Activated T-cell treated with anti-CD3 and anti-CD28 coated beads, Interleukin-2, amount 50 U/mL, for 4 hours (primary cell): ENCODE results near the gene BSPRY. TPM values are rescaled to one million over a fixed set of nuclear protein-coding genes. Genes with fewer than 3 reads are reported as not detected.

Experiments used
- ATAC-seq, 2 donors: fragments of 200-7000 bp; cut with Tn5 transposase; one replicate each; pipeline ENCODE4 v1.10.0; 2021
- DNase-seq: peaks from one replicate; pipeline ENCODE4 v3.0.0-alpha.2; 2020
- H3K27me3 Mint-ChIP-seq: one replicate; pipeline ENCODE4 v1.8.0; 2021; ENCODE audit warnings: low read depth, mixed read lengths
- H3K36me3 Mint-ChIP-seq: one replicate; pipeline ENCODE4 v1.8.0; 2022; ENCODE audit warnings: mixed read lengths; ENCODE audit not compliant: insufficient read depth
- H3K4me1 Mint-ChIP-seq: one replicate; pipeline ENCODE4 v1.8.0; 2021; ENCODE audit warnings: low read depth, mixed read lengths
- H3K4me3 Mint-ChIP-seq: one replicate; pipeline ENCODE4 v1.8.0; 2021; ENCODE audit warnings: mild to moderate bottlenecking, moderate library complexity, mixed read lengths
- H3K9me3 Mint-ChIP-seq: one replicate; pipeline ENCODE4 v1.8.0; 2021; ENCODE audit warnings: mixed read lengths
- total RNA-seq, 3 donors: library from RNA; stranded (reverse); gene quantifications; one replicate each; pipeline ENCODE4 v1.2.1, GENCODE V29; 2021

Gene BSPRY
- total RNA-seq, 3 donors from 2014 or later = 0.60 to 1.8 (median 0.87) TPM

GRCh38 chr9:113320051-113320450 lies 29.3 kb upstream of the BSPRY start:
- DNase-seq (no peak), ATAC-seq (no peak)
- Mint-ChIP-seq H3K4me1 (no peaks in the 10 kb centered on the region), H3K27me3 (peaks cover 7% of the 10 kb centered on the region), H3K4me3 (no peak overlapping the region), H3K36me3 (no peaks in the 10 kb centered on the region), H3K9me3 (no peaks in the 10 kb centered on the region)

DNA sequence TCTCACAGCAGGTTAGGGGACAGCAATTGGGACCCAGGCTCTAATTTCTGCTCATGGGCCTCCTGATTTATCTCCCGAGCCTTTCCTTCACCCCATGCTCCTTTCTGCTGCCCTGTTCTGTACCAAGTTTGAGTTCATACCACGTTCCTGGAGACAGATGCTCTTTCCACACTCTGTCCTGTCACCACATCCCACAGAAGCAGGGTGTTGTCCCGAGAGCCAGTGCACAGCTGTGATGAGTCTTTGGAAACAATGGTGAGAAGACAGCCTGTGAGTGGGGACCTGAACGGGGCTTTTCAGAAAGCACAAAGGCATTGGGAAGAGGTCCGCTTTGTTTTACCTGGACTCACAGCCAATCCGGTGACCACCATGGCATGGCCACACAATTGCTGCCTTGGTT lies 26.7 kb upstream of the BSPRY start:
- H3K9me3 Mint-ChIP-seq = no peaks in the 10 kb centered on the region
- no peaks in the 10 kb centered on the region for H3K36me3 Mint-ChIP-seq
- no peak for ATAC-seq

GRCh38 chr9:113326230-113326629 lies 23.1 kb upstream of the BSPRY start:
- ATAC-seq (no peak), DNase-seq (no peak)
- no peaks in the 10 kb centered on the region for H3K9me3 Mint-ChIP-seq
- H3K4me1 Mint-ChIP-seq = no peaks in the 10 kb centered on the region
- no peaks in the 10 kb centered on the region for H3K27me3 Mint-ChIP-seq
- no peak overlapping the region for H3K4me3 Mint-ChIP-seq
- no peaks in the 10 kb centered on the region for H3K36me3 Mint-ChIP-seq

More for the DNA sequence above, 26.7 kb upstream of the BSPRY start:
- H3K4me1 Mint-ChIP-seq = no peaks in the 10 kb centered on the region
- H3K4me3 Mint-ChIP-seq = no peak overlapping the region
- H3K27me3 Mint-ChIP-seq = no peaks in the 10 kb centered on the region
- no peak for DNase-seq

DNA sequence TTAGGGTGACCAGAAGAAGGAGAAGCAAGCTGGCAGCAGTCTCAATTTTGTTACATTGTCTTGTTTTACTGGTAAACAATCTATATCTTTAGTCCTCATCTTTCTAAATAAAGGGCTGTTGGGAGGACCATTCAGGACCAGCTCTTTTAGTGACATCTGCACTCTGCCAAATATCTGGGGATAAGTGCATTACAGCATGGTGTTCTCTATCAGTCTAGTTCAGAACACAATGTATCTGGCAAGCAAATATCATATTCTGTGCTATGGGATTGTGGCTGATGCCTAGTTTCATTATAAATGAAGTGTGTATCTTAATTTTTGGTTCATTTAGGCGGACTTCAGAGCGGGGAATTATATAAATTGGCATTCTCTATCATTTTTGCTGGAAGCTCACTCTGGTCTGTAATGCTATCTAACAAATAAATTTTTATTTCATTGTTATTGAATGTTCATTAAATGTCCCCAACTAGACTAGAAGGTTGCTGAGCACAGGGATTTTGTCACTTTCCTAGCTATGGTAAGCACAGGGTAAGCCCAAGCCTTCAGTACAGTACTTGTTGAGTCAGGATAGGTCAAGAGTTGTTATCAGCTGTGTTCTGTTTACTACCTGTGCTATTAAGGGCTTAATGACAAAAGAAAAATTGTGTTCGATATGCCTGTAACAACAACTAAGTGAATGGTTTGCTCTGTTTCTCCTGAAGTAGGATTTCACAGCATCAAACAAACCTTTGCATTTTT lies 21.1 kb upstream of the BSPRY start:
- no peaks in the 10 kb centered on the region for H3K27me3 Mint-ChIP-seq
- no peaks in the 10 kb centered on the region for H3K4me1 Mint-ChIP-seq
- H3K4me3 Mint-ChIP-seq = no peak overlapping the region
- DNase-seq (no peak), ATAC-seq (no peak)
- H3K9me3 Mint-ChIP-seq = no peaks in the 10 kb centered on the region
- no peaks in the 10 kb centered on the region for H3K36me3 Mint-ChIP-seq

DNA sequence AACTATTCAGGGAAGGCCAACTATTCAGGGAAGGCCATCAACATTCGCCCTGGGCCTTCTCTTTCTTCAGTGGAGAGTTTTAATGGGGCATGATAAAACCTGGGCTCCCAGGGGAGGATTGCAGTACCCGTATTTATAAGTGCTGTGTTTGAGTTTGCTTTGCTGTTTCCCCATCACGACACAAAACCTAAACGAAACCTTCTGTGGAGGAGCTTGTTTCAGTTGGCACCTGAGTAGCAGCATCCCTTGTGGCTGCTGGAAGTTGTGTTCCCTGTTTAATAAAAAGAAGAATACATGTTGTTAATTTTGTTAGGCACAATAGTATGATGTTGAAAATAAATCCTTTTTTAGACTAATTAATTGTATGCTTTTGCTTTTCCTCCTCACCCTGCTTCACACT lies 17.6 kb upstream of the BSPRY start:
- H3K36me3 Mint-ChIP-seq = no peaks in the 10 kb centered on the region

DNA sequence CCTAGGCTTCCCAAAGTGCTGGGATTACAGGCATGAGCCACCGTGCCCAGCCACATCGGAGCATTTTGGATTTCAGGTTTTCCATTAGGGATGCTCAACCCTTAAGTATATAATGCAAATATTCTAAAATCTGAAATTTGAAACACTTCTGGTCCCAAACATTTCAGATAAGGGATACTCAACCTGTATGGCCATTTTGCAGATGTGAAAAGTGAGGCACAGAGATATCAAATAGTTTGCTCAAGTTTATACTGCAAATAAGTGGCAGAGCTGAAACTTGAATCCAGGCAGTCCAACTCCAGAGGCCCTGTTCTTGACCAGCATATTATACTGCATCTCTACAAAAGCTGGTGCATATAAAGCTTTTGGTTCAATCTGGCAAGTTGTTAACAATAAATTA lies 11.6 kb upstream of the BSPRY start:
- Mint-ChIP-seq H3K27me3 (no peaks in the 10 kb centered on the region), H3K4me1 (peaks cover 20% of the 10 kb centered on the region), H3K36me3 (no peaks in the 10 kb centered on the region), H3K4me3 (no peak overlapping the region), H3K9me3 (no peaks in the 10 kb centered on the region)
- no peak for DNase-seq
- ATAC-seq = no peak

More for the DNA sequence above, 17.6 kb upstream of the BSPRY start:
- no peak overlapping the region for H3K4me3 Mint-ChIP-seq
- no peaks in the 10 kb centered on the region for H3K27me3 Mint-ChIP-seq
- no peaks in the 10 kb centered on the region for H3K9me3 Mint-ChIP-seq
- ATAC-seq (no peak), DNase-seq (no peak)
- no peaks in the 10 kb centered on the region for H3K4me1 Mint-ChIP-seq

GRCh38 chr9:113340011-113340699 lies 9.2 kb upstream of the BSPRY start, which contains the start of gene WDR31:
TSS of gene WDR31 (minus strand) at chr9:113340275. CDS start at chr9:113332022, 8,253 bp downstream.
- Mint-ChIP-seq H3K36me3 (no peaks in the 10 kb centered on the region), H3K27me3 (no peaks in the 10 kb centered on the region), H3K4me3 (peak within 1 kb of the TSS; percentile 80), H3K4me1 (peaks cover 20% of the 10 kb centered on the region), H3K9me3 (no peaks in the 10 kb centered on the region)
- ATAC-seq = peak; percentile 99
- DNase-seq = peak; percentile 78

DNA sequence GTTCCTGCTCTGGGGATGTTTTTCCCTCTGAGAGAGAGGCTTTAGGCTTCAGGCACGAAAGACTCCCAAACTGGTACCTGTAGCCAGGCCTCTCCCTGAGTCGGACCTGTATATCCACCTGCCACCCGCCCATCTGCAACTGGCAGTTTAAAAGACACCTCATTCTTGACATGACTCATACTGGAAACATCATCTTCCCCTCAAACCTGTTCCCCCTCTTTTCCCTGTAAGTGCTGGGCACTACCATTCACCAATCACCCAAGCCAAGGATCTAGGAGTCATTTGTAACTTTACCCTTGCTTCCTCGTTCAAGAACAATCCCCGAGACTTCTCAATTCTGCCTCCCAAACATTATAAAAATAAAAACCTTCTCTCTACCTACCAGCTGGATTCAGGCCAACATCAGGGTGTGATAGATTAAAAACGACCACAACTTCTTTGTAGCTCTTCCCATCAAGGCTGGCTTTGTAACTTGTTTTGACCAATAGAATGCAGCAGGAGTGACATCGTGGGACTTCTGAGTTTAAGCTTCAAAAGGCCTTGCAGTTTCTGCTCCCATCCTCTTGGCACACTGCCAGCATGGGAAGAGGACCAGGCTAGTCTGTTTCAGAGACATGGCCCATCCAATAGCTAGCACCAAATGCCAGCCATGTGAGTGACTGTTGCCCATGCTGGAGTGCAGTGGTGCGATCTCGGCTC lies 7.5 kb upstream of the BSPRY start:
- H3K9me3 Mint-ChIP-seq = no peaks in the 10 kb centered on the region
- DNase-seq (no peak), ATAC-seq (no peak)
- H3K27me3 Mint-ChIP-seq = no peaks in the 10 kb centered on the region
- H3K36me3 Mint-ChIP-seq = no peaks in the 10 kb centered on the region
- peak overlapping the region; percentile 32 for H3K4me3 Mint-ChIP-seq
- peaks cover 22% of the 10 kb centered on the region for H3K4me1 Mint-ChIP-seq

GRCh38 chr9:113343732-113344231 lies 5.6 kb upstream of the BSPRY start:
- DNase-seq = no peak
- no peak for ATAC-seq
- Mint-ChIP-seq H3K36me3 (no peaks in the 10 kb centered on the region), H3K4me3 (no peak overlapping the region), H3K4me1 (peaks cover 28% of the 10 kb centered on the region), H3K27me3 (no peaks in the 10 kb centered on the region), H3K9me3 (no peaks in the 10 kb centered on the region)

- H3K36me3 Mint-ChIP-seq = no peaks in the 10 kb centered on the region
- H3K27me3 Mint-ChIP-seq = peaks cover 9% of the 10 kb centered on the region
- no peaks in the 10 kb centered on the region for H3K9me3 Mint-ChIP-seq
- H3K4me1 Mint-ChIP-seq = peaks cover 26% of the 10 kb centered on the region
- DNase-seq (no peak), ATAC-seq (no peak)
- no peak overlapping the region for H3K4me3 Mint-ChIP-seq
Measured at GRCh38 chr9:113345190-113345589, 4.2 kb upstream of the BSPRY start.

GRCh38 chr9:113345671-113346070 lies 3.7 kb upstream of the BSPRY start:
- no peak for ATAC-seq
- peaks cover 12% of the 10 kb centered on the region for H3K27me3 Mint-ChIP-seq
- no peaks in the 10 kb centered on the region for H3K36me3 Mint-ChIP-seq
- no peak for DNase-seq
- no peaks in the 10 kb centered on the region for H3K9me3 Mint-ChIP-seq
- no peak overlapping the region for H3K4me3 Mint-ChIP-seq
- H3K4me1 Mint-ChIP-seq = peaks cover 26% of the 10 kb centered on the region

- Mint-ChIP-seq H3K4me3 (peak overlapping the region; percentile 26), H3K9me3 (no peaks in the 10 kb centered on the region), H3K36me3 (no peaks in the 10 kb centered on the region), H3K27me3 (peaks cover 30% of the 10 kb centered on the region), H3K4me1 (peaks cover 25% of the 10 kb centered on the region)
- no peak for ATAC-seq
- no peak for DNase-seq
Measured at GRCh38 chr9:113348437-113348836, 904 bp upstream of the BSPRY start.

GRCh38 chr9:113349066-113349444 lies 286 bp upstream of the BSPRY start:
- DNase-seq = no peak
- no peak for ATAC-seq
- H3K9me3 Mint-ChIP-seq = no peaks in the 10 kb centered on the region
- H3K4me3 Mint-ChIP-seq = peak overlapping the region; percentile 71
- peaks cover 25% of the 10 kb centered on the region for H3K4me1 Mint-ChIP-seq
- H3K27me3 Mint-ChIP-seq = peaks cover 34% of the 10 kb centered on the region
- no peaks in the 10 kb centered on the region for H3K36me3 Mint-ChIP-seq

GRCh38 chr9:113350107-113350661 lies 843 bp downstream of the BSPRY start:
- ATAC-seq (peak; percentile 6 to 8), DNase-seq (no peak)
- Mint-ChIP-seq H3K27me3 (peaks cover 36% of the 10 kb centered on the region), H3K9me3 (no peaks in the 10 kb centered on the region), H3K4me1 (peaks cover 25% of the 10 kb centered on the region), H3K36me3 (no peaks in the 10 kb centered on the region), H3K4me3 (peak overlapping the region; percentile 75)
